GM21717 (cell line): ENCODE results near the gene ZFR2.
"Not testable (repeated sequence)": the region's sequence is repeated elsewhere in the genome, so short reads cannot be mapped to it uniquely, and the experiment has no call there.

ENCODE experiments used
- ATAC-seq: cut with Tn5 transposase; IDR thresholded peaks from one replicate; pipeline ENCODE4 v1.9.1; 2021; ENCODE audit warnings: mild to moderate bottlenecking, moderate library complexity; ENCODE audit not compliant: unreplicated experiment

Gene ZFR2

DNA sequence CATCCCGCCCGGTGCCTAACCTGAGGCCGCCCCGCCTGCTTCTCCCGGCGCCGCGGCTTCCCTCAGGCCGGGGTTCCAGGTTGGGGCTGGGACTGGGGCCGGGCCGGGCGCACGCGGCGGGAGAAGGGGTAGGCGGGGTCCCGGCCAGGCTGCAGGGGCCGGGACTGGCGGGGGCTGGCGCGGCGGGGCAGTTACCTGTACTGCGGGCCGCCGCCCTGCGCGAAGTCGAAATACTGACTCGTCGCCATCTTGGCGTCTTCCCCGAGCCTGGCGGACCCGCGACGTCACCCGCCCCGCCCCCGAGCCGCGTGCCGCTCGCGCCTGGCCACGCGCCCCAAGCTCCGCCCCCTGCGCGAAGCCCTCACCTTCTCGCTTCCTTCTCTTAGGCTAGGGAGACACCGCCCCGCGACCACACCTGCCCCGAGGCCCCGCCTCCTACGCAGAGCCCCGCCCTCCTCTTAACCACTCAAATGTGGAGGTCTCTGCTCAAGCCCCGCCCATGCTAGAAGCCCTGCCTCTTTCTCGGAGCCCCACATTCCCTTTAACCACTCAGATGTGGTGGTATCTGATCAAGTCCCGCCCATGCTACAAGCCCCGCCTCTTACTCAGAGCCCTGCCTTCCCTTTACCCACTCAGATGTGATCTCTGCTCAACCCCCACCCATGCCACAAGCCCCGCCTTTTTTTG, at the start of gene ZFR2:
Gene ZFR2 (minus strand): TSS at position 269 of the 687 bp plus-strand sequence. CDS start 21 bp downstream, at position 248.
- ATAC-seq: no peak

DNA sequence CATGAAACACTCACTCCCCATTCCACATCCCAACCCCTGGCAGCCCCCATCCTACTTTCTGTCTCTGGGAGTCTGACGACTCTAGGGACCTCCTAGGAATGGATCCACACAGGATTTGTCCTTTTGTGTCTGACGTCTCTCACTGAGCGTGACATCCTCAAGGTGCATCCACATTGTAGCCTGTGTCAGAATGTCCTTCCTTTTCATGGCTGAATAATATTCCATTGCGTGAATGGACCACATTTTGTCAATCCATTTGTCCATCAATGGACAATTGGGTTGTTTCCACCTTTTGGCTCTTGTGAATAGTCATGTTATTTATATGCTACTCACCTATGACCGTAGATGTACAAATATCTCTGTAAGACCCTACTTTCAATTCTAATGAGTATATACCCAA, 47.2 kb upstream of the ZFR2 start:
- no peak for ATAC-seq

DNA sequence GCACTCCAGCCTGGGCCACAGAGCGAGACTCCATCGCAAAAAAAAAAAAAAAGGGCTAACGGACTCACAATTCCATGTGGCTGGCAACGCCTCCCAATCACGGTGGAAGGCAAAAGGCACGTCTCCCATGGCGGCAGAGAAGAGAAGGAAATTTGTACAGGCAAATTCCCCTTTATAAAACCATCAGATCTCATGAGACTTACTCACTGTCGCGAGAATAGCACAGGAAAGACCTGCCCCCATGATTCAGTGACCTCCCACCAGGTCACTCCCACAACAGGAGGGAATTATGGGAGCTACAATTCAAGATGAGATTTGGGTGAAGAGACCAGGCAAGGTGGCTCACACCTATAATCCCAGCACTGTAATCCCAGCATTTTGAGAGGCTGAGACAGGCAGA, 45.4 kb upstream of the ZFR2 start:
- ATAC-seq: no peak

DNA sequence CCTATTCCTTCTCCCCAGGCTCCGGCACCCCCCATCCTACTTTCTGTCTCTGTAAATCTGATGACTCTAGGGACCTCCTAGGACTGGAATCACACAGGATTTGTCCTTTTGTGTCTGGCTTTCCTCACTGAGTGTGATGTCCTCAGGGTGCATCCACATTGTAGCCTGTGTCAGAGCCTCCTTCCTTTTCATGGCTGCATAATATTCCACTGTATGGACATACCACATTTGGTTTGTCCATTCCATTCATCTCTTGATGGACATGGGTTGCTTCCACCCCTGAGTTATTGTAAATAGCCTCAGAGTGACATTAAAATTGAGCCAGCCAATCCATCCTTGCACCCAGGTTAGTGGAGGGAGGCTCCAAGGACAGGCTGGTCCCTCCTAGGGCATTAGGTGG, 41.3 kb upstream of the ZFR2 start:
- ATAC-seq: no peak

DNA sequence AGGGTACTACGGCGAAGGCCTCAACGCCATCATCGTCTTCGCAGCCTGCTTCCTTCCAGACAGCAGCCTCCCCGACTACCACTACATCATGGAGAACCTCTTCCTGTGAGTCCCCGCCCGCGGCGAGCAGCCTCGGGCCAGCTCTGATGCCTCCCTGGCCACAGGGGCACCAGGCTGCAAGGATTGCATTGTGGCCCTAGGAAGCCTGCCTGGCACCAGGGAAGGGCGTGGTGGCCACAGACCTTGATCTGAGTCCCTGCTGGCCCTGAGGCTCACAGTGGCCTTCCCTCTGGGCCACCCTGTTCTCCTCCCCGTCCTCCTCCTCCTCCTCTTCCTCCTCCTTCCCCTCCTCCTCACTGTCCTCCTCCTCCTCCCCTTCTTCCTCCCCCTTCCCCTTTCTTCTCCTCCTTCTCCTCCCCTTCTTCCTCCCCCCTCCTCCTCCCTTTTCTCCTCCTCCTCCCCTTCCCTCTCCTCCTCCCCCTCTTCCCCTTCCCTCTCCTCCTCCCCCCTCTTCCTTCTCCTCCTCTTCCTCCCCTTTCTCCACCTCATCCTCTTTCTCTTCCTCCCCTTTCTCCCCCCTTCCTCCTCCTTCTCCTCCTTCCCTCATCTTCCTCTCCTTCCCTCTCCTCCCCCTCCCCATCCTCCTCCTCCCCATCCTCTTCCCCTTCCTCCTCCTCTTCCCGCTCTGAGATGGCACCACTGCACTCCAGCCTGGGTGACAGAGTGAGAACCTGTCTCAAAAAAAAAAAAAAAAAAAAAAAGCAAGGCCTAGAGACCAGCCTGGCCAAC, 39.6 kb upstream of the ZFR2 start:
- ATAC-seq: no peak

DNA sequence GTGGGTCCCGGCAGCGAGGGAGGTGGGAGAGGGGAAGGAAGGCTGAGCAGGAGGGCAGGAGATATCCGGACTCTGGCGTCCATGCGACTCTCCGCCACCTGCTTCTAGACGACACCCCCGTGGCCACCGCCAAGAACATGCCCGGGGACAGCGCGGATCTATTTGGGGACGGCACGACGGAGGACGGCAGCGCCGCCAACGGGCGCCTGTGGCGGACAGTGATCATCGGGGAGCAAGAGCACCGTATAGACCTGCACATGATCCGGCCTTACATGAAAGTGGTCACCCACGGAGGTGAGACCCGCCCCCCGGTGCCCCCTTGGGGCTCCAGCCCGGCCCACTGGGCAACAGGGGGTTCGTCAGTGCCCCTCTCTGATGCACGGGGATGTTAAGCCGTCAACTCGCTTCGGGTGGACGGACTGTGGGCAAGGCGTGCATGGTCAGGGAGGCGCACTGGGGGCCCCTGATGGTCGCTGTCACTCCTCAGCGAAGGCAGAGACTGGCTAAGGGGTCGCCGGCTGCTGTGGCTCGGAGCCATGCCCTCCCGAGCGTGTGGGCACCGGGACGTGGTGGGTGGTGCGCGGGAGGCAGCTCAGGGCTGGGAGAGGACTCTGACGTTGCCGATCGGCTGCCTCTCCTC, 38.9 kb upstream of the ZFR2 start:
- no peak for ATAC-seq

DNA sequence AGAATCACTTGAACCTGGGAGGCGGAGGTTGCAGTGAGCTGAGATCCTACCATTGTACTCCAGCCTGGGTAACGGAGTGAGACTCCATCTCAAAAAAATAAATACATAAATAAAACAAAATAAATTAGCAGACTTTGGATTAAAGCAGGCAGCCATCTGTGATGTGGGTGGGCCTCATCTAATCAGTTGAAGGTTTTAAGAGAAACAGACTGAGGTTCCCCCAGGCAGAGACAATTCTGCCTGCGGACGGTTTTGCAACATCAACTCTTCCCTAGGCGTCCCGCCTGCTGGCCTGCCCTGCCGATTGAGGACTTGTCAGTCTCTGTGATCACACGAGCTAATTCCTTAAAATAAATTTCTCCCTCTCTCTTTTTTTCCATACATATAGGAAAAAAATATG, 35.4 kb upstream of the ZFR2 start:
- no peak for ATAC-seq

DNA sequence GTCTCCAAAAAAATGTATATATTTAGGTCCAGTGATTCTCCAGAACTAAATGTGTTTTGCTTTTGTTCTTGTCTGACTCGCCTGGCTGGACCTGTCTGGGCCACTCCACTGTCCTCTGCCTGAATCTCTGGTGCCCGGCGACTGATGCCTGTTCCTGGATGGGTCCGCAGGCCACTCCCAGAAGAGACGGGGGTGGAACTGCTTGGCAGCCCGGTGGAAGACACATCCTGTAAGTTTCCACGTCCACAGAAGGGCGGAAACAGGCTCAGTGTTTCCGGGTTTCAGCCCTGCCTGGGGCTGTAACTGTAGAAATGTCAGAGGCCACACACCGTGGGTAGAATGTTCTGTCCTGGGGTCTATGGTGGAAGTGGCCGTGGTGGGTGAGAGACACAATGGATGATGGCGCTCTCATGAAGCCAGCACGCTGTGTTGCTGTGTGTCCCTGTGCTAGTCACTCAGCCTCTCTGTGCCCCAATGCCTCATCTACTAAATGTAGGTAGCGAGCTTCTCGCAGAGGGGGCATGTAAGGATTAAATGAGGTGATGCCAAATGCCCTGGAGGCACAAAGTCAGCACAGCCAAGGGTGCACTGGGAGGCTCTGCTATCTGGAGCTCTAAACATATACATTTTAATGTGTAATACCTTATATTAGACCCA, 33.6 kb upstream of the ZFR2 start:
- ATAC-seq: no peak

DNA sequence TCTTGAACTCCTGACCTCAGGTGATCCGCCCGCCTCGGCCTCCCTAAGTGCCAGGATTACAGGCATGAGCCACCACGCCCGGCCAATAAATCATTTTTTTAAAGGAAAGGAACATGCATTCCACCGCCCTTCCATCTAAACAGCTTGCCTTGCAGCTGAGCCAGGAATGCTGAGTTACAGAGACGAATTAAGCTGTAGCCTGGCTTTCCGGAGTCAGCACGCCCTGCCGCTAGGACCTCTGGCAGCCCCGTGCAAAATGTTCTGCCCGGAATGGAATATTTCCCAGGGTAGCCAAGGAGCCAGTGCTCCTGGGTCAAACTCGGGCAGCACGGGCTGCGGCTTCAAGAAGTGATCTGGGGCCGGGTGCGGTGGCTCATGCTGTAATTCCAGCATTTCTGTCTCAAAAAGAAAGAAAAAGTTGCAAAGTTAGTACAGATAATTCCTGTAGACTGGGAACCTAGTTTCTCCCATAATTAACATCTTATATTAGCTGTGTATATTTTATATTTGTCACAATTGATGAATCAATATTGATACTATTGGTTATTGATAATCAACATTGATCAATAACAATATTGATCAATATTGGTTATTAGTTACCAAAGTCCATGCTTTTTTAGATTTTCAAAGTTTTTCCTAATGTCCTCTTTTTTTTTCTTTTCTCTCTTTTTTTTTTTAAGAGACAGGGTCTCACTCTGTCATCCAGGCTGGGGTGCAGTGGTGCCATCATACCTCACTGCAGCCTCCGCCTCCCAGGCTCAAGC, 30.9 kb upstream of the ZFR2 start:
- ATAC-seq: no peak

DNA sequence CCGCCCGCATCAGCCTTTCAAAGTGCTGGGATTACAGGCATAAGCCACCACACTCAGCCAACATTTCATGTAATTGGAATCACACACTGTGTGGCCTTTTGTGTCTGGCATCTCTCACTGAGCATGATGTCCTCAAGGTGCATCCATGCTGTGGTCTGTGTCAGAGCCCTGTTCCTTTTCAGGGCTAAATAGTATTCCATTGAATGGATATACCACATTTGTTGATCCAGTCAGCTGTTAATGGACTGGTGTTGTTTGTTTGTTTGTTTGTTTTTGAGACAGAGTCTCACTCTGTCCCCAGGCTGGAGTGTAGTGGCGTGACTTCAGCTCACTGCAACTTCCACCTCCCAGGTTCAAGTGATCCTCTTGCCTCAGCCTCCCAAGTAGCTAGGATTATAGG, 29.6 kb upstream of the ZFR2 start:
- no peak for ATAC-seq

DNA sequence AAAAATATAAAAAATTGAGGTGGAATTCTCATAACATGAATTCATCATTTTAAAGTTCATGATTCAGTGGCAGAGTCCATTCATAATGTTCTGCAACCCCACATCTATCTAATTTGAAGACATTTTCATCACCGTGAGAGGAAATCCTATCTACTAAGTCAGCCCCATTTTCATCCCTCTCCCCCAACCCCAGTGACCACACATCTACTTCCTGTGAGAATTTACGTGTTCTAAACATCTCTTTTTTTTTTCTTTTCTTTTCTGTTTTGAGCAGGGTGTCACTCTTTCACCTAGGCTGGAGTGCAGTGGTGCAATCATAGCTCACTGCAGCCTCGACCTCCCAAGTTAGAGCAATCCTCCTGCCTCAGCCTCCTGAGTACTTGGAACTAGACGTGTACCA, 29.1 kb upstream of the ZFR2 start:
- no peak for ATAC-seq

DNA sequence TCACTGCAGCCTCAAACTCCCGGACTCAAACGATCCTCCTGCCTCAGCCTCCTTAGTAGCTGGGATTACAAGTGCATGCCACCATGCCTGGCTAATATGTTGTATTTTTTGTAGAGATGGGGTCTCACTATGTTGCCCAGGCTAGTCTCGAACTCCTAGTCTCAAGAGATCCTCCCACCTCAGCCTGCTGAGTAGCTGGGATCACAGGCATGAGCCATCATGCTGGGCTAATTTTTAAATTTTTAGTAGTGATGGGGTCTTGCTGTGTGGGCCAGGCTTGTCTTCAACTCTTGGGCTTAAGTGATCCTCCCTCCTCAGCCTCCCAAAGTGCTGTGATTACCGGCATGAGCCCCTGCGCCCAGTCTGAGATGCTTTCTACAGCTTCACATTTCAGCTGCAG, 26.9 kb upstream of the ZFR2 start:
- ATAC-seq: no peak

DNA sequence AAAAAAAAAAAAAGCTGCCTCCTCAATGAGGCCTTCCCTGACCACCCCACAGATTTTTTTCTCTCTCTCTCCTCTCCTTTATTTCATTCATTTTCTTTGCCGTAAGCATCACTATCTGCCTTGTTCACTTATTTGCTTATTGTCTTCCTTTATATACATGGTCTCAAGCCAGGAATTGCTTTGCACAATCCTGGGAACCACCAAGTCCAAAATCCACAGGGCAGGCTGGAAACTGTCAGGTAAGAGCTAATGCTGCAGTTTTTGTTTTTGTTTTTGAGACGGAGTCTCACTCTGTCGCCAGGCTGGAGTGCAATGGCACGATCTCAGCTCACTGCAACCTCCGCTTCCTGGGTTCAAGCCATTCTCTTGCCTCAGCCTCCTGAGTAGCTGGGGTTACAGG, 26.1 kb upstream of the ZFR2 start:
- not testable (repeated sequence) for ATAC-seq

DNA sequence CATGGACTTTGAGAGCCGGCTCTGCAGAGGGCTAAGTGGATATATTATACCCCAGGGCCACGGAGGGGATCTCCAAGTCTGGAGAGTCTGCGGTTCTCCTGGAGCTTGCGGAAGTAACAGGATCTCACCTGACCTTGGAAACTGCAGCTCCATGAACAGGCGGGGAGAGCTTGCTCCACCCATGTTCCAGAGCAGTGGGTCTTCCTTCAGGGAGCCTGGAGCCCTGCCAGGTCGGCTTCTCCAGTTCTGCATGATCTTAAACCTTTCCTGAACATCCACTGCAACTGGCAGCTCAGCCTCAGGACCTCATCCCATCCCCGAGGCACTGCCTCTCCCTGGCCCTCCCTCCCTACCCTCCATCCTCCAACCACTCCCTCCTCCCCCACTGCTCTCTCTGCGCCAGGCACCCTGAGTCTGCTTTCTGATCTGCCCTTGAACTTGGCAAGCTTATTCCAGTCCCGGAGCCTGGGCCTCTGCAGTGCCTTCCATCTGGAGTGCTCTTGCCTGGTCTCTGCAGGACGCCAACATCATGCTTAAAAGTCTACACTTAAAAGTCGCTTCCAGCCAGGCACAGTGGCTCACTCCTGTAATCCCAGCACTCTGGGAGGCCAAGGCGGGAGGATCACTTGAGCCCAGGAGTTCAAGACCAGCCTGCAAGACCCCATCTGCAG, 24.8 kb upstream of the ZFR2 start:
- no peak for ATAC-seq

DNA sequence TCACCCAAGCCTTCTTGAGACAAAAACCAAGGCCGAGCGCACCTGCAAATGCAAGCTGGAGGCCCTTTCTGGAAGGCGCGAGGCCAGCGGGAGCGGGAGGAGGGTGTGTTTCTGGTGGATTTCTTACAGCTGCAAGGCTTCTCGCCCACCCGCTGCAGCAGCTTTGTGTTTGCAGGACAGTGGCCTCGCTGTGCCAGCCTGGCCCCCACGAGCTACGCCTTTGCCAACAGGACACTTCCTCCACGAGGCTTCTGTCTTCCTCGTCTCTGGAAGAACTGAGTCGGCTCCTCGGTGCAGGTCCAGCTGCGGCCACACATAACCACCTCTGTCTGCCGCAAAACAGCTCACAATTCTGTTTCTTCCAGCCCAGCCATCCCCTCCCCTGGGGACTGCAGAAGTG, 21.8 kb upstream of the ZFR2 start:
- no peak for ATAC-seq

DNA sequence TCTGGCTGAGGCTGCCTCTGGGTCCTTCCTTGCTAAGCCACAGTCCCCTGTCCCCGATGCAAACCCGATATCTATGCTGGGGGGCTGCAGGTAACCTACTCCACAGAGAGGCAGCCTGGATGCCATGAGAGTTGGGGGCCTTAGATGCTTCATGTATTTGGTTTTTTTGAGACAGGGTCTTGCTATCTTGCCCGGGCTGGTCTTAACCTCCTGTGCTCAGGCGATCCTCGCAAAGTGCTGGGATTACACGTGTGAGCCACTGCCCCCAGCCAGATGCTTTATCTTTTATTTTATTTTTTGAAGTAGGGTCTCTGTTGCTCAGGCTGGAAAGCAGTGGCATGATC, 13.2 kb upstream of the ZFR2 start:
- no peak for ATAC-seq

DNA sequence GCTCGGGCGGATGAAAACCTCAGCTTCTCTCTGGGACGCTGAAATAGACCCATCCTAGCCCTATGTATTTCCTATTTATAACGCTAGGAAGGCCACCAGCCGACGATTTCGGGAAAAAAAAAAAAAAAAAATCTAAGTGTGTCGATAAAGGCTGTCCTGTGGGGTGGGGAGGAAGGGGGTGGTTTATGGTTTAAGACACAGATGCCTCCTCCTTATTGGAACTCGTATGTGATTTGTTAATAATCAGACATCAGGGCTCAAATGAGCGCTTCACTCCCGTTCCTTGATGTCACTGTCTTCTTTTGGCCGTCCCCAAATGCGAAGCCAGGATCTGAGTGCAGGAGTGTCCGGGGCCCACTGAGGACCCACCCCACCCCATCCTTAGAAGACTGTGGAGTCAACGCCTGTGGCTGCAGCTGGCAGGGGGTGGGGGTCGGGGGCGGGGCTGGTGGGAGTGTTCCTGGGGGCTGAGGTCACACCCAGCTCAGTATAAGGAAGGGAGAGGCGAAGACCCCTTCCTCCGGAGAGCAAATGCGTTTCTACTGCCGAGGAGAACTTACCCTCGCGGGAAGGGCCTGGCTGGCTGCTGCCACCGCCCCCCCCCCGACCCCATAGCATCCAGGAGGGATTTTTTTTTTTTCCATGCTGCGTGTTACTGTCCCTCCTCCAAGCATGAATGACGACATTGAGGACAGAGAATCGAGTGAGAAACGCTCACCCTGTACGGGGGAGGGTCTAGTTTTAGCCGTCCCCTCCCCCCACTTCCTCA, 12.6 kb upstream of the ZFR2 start:
- no peak for ATAC-seq

DNA sequence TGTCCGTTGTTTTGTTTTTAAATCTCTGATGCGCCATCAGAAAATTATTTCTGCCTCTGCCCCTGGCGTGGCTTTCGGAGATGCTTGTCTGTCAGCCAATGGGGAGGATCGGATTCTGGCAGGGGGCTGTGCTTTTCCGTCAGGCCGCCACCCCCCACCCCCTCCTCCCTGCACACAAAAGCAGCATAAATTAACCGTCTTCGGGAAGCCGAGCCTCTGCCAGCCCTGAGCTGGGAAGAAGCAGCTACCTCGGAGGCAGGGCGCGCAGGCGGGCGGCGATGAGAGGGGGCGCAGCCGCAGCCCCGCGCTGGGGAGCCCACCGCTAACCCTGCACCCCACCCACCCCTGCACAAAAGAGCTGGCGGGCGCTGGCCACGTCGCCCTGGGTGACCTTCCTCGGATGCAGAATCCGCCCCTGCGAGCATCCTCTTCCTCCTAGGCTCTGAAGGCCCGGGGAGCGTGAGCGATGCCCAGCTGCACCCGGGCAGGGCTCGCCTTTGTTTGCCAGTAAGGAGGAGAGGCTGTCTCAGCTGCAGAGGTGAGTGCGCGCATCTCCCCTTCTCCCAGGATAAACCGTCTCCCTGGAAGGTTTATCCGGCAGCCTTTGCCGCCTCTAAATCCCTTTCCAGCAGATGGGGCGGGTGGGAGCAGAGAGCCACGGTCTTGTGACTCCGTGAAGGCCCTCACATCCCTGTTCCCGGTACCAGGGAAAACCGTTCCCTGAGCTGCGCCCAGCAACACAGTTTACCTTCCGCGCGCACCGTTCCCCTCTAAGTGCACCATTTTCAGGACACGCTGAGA, 11.8 kb upstream of the ZFR2 start, which contains the start of gene ATCAY:
Gene ATCAY (plus strand): TSS at position 215 of the 801 bp plus-strand sequence. CDS start 5,083 bp downstream, outside the sequence.
- ATAC-seq: no peak

DNA sequence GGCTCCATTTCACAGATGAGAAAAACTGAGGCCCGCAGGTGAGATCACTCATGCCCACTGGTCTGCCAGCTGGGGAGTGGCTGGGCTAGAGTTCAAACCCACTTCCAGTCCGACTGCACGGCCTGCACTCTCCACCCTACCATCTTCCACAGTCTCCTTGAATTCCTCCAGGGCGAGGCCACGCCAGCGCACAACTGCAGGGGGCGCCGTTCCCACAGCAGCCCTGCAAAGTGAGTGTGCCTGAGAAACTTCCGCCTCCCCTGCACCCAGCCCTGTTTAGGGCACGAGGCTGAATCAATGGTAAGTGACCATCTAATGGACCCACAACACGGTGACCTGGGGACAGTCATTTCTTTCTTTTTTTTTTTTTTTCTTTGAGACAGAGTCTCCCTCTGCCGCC, 10.8 kb upstream of the ZFR2 start:
- ATAC-seq: no peak
